Tibial artery (tissue), 4 donors: ENCODE results near the gene WDR81.
"Not testable (repeated sequence)": the region's sequence is repeated elsewhere in the genome, so short reads cannot be mapped to it uniquely, and the experiment has no call there.

Experiments used
- DNase-seq, 2 donors: peaks; one replicate each; pipeline ENCODE4 v3.0.0-alpha.2; 2019
- H3K27ac ChIP-seq, 2 donors: fragments of 200-600 bp; sonication (generic) in 1 of 2; 1 replicate in 1 of 2; 2 replicates in 1 of 2; pipeline ENCODE4 v1.5.1; 2018 to 2019; ENCODE audit warnings: mild to moderate bottlenecking in 1 of 2
- H3K27me3 ChIP-seq, 2 donors: fragments of 200-600 bp; sonication (generic) in 1 of 2; one replicate each; pipeline versions ENCODE4 v1.5.1 to v1.6.0; 2016 to 2019
- H3K36me3 ChIP-seq, 3 donors: fragments of 200-600 bp; sonication (generic) in 2 of 3; one replicate each; pipeline ENCODE4 v1.5.1; 2016 to 2019; ENCODE audit warnings: mild to moderate bottlenecking in 2 of 3
- H3K4me1 ChIP-seq, 4 donors: fragments of 200-600 bp; sonication (generic) in 2 of 4; 1 replicate in 3 of 4; 2 replicates in 1 of 4; pipeline ENCODE4 v1.5.1; 2016 to 2019
- H3K4me3 ChIP-seq, 2 donors: fragments of 200-600 bp; sonication (generic) in 1 of 2; 1 replicate in 1 of 2; 2 replicates in 1 of 2; pipeline ENCODE4 v1.5.1; 2018 to 2019; ENCODE audit warnings: mild to moderate bottlenecking in 2 of 2
- H3K9me3 ChIP-seq, 3 donors: fragments of 200-600 bp; sonication (generic) in 1 of 3; one replicate each; pipeline ENCODE4 v1.5.1; 2016 to 2019
- intact Hi-C: fragments of 100-400 bp; cut with DNase I; formaldehyde crosslinking; loops from one replicate; pipeline ENCODE4 v1.15.0; 2023; ENCODE audit warnings: low total_unique reads
- TF ChIP-seq, protein P1 (sequence below), 2 experiments: fragments of 200-600 bp in 1 of 2; fragments of 450-650 bp in 1 of 2; IDR thresholded peaks; one replicate each; pipeline ENCODE4 v1.5.1; 2017 to 2019; ENCODE audit warnings: antibody characterized with exemption in 2 of 2, mild to moderate bottlenecking in 1 of 2, moderate library complexity in 1 of 2

WDR81 gene

DNA sequence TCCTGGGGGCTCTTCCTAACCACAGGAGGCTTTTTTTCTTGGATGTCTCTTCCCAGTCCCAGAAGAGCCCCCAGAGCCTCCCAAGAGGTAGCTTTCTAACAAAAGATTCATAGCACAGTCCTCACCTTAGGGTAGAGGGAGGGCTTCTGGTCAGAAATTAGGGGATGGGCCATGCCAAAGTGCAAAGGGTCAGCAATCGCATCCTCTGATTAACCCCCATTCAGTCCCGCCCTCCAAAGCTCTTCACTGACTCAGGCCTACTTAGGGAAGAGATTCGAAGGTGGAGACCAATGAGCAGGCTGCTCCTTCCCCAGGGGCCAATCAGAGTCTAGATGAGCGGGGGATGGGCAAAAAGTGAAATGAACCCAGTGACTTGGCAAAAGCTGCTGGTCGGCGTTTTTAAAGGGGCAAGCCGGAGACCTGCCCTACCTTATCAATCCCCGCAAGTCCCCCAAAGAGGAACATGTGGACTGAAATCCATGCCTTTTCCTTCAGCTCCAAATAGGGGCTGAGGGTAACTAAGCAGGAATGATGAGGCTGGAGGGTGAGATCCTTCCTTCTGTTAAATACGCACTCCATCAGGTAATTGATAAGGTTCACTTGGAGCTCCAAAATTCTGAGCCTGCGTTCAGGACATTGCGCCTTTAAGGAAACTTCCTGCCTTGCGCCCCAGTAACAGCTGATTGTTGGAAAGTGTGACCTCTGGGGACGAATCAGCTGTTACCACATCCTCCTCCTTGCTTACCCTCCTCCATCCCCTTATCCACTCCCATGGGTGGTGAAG is 7.4 kb upstream of the WDR81 start:
- peak; percentile 95 to 97 for DNase-seq
- Histone ChIP-seq H3K27ac (peak overlapping the region; percentile 98 to 99), H3K4me1 (peaks cover 0 to 45% (median 38%) of the 10 kb centered on the region in 4 donors), H3K4me3 (peak overlapping the region; percentile 62 to 68), H3K27me3 (no peaks in the 10 kb centered on the region), H3K36me3 (peaks cover 14 to 24% (median 16%) of the 10 kb centered on the region in 3 donors), H3K9me3 (no peaks in the 10 kb centered on the region)
- TF ChIP-seq, protein P1, sequence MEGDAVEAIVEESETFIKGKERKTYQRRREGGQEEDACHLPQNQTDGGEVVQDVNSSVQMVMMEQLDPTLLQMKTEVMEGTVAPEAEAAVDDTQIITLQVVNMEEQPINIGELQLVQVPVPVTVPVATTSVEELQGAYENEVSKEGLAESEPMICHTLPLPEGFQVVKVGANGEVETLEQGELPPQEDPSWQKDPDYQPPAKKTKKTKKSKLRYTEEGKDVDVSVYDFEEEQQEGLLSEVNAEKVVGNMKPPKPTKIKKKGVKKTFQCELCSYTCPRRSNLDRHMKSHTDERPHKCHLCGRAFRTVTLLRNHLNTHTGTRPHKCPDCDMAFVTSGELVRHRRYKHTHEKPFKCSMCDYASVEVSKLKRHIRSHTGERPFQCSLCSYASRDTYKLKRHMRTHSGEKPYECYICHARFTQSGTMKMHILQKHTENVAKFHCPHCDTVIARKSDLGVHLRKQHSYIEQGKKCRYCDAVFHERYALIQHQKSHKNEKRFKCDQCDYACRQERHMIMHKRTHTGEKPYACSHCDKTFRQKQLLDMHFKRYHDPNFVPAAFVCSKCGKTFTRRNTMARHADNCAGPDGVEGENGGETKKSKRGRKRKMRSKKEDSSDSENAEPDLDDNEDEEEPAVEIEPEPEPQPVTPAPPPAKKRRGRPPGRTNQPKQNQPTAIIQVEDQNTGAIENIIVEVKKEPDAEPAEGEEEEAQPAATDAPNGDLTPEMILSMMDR (IDR thresholded peaks at IDR 0.05) = no peak
- intact Hi-C loops = loop anchor here (5.0 to 10.0 kb wide), 2 partner anchors 150 to 318 kb away; partner anchors contain the start of gene DPH1

- TF ChIP-seq, protein P1 (IDR thresholded peaks at IDR 0.05) = no peak
- H3K9me3 ChIP-seq = no peaks in the 10 kb centered on the region
- no peak overlapping the region for H3K4me3 ChIP-seq
- H3K36me3 ChIP-seq = peaks cover 0 to 9% (median 2%) of the 10 kb centered on the region in 3 donors
- intact Hi-C loops = loop anchor here (5.0 to 10.0 kb wide), 2 partner anchors 149 to 316 kb away; partner anchors contain the start of gene DPH1
- peak overlapping the region; percentile 98 to 99 for H3K27ac ChIP-seq
- H3K4me1 ChIP-seq = peaks cover 0 to 33% (median 24%) of the 10 kb centered on the region in 4 donors
- peak in 1 of 2 donors; percentile 71 for DNase-seq
- H3K27me3 ChIP-seq = no peaks in the 10 kb centered on the region
These were observed 5.9 kb upstream of the WDR81 start for GRCh38 chr17:1718362-1719165.

GRCh38 chr17:1720856-1721386 is 3.6 kb upstream of the WDR81 start:
- peaks cover 0 to 2% (median under 1%) of the 10 kb centered on the region in 3 donors for H3K36me3 ChIP-seq
- peak; percentile 67 to 78 for DNase-seq
- intact Hi-C loops = loop anchor here (10.0 kb wide), 1 partner anchor 114 kb away; the partner anchor contains the start of gene RPA1
- no peak overlapping the region for H3K4me3 ChIP-seq
- H3K4me1 ChIP-seq = peaks cover 0 to 41% (median 25%) of the 10 kb centered on the region in 4 donors
- H3K27me3 ChIP-seq = no peaks in the 10 kb centered on the region
- no peak overlapping the region for H3K27ac ChIP-seq
- TF ChIP-seq, protein P1 (IDR thresholded peaks at IDR 0.05) = peak; percentile 96 to 97
- no peaks in the 10 kb centered on the region for H3K9me3 ChIP-seq

- not testable (repeated sequence) for H3K27ac ChIP-seq, H3K4me3 ChIP-seq, DNase-seq, H3K27me3 ChIP-seq, H3K9me3 ChIP-seq
- Histone ChIP-seq H3K4me1 (peaks cover 0 to 48% (median 31%) of the 10 kb centered on the region in 4 donors), H3K36me3 (peaks cover 0 to 13% (median 12%) of the 10 kb centered on the region in 3 donors)
- intact Hi-C loops = loop anchor here (10.0 kb wide), 1 partner anchor 113 kb away; the partner anchor contains the start of gene RPA1
These were observed 2.5 kb upstream of the WDR81 start for GRCh38 chr17:1722022-1722421.

- Histone ChIP-seq H3K27ac (peak overlapping the region; percentile 78 to 86), H3K4me3 (peak overlapping the region; percentile 75 to 85), H3K4me1 (peaks cover 0 to 44% (median 26%) of the 10 kb centered on the region in 4 donors), H3K9me3 (no peaks in the 10 kb centered on the region), H3K36me3 (peaks cover 9 to 39% (median 36%) of the 10 kb centered on the region in 3 donors), H3K27me3 (no peaks in the 10 kb centered on the region)
- intact Hi-C loops = loop anchor here (2.0 to 10.0 kb wide), 2 partner anchors 56 to 110 kb away; partner anchors contain the start of gene RPA1
- DNase-seq = peak; percentile 36 to 74
- TF ChIP-seq, protein P1 (IDR thresholded peaks at IDR 0.05) = no peak
These were observed 551 bp downstream of the WDR81 start for GRCh38 chr17:1724869-1725641.
